ENCODE data around the gene MRPL44.
A peak's percentile ranks its signal among the peaks of the same experiment; 100 is the strongest.

The MRPL44 gene

DNA sequence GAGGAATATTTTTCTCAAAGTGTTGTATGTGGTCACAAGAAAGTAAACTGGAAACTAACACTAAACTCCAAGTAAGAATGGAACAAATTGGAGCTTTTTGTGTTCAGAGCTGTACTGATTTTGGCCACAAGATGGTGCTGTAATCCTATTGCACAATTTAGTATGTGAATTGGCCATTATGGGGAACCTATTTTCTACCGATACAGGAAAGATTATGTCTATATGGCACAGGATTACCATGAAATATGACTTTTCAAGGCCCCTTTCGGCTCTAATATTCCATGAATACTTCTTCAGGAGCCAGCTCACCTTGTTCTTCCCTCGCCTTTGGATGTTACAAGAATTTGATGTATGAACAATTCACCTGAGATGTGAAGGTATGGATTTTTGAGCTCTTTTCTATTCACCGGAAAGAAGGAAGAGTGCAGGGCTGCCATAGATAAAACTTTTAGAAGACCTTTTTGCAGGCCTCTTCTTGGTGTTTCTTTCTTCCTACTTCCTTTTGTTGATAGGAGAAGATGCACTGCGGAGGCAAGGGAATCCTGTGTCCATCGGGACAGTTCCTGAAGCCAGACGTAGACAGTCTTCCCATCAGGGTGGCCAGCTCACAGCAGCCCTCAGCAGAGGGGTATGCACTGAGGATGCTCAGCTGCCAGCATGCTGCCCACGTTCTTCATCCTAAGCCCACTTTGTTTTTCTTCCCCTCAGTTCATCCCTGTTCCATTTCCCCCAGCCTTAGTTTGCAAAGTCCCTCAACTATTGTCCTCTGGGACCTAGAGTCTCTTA is 13.3 kb downstream of the MRPL44 start:
- no peaks in the 10 kb centered on the region for H3K4me1 ChIP-seq (ENCODE audit: control insufficient read depth, low read depth, low read length)
- H3K4me3 ChIP-seq (ENCODE audit: low read length), result no peak overlapping the region
- H3K79me1 ChIP-seq (ENCODE audit: low read length), result no peaks in the 10 kb centered on the region
- no peak overlapping the region for H4K8ac ChIP-seq (ENCODE audit: low read depth, low read length)
- H3K9ac ChIP-seq (ENCODE audit: low read length), result no peak overlapping the region
- no peaks in the 10 kb centered on the region for H3K79me2 ChIP-seq (ENCODE audit: control insufficient read depth, insufficient read depth, low read length)
- no peak overlapping the region for H2BK15ac ChIP-seq (replicated peaks; ENCODE audit: low read depth)
- peak overlapping the region; percentile 18 for H3K27ac ChIP-seq (ENCODE audit: low read depth, low read length)
- no peak overlapping the region for H2BK5ac ChIP-seq (ENCODE audit: low read length)
- H3K36me3 ChIP-seq (ENCODE audit: control insufficient read depth, insufficient read depth, low read length), result no peaks in the 10 kb centered on the region
- no peak overlapping the region for H3K56ac ChIP-seq (ENCODE audit: low read length)
- H2AK5ac ChIP-seq (ENCODE audit: low read length), result no peak overlapping the region
- H3K4ac ChIP-seq (ENCODE audit: low read depth, low read length), result no peak overlapping the region
- H3K4me2 ChIP-seq (ENCODE audit: low read length), result no peak overlapping the region
- H4K5ac ChIP-seq (ENCODE audit: low read length), result no peak overlapping the region
- peak; percentile 66 for DNase-seq
- H3K23ac ChIP-seq (ENCODE audit: low read length), result no peak overlapping the region
- no peaks in the 10 kb centered on the region for H3K27me3 ChIP-seq (ENCODE audit: insufficient read depth, low read length, poor library complexity)
- no peak overlapping the region for H2BK120ac ChIP-seq (ENCODE audit: low read depth, low read length)
- no peak overlapping the region for H3K18ac ChIP-seq (ENCODE audit: low read length)
- WGBS (ENCODE audit: extremely low coverage, insufficient coverage, low lambda C conversion rate), result no CpG with 5 or more reads among the region's 8 CpGs

DNA sequence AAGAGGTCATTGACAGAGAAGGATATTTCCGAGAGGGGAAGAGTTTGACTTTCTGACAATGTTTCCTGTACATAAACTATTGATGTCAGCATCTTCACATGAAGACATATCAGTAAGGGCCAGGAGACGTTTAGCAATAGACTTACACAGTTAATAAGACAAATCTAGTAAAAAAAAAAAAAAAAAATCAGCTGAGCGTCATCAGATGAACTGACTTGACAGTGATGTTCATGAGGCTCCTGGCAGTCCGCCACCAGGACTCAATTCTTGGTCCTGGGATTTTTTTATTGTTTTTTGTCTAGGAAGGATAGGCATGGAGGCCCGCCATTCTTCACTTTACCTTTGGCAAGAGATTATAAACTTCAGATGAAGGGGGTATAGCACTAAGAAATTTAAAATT is 14.5 kb downstream of the MRPL44 start:
- H3K27me3 ChIP-seq (ENCODE audit: insufficient read depth, low read length, poor library complexity), result no peaks in the 10 kb centered on the region
- no peak overlapping the region for H3K4ac ChIP-seq (ENCODE audit: low read depth, low read length)
- no peak overlapping the region for H2BK5ac ChIP-seq (ENCODE audit: low read length)
- H3K23ac ChIP-seq (ENCODE audit: low read length), result no peak overlapping the region
- H3K9ac ChIP-seq (ENCODE audit: low read length), result no peak overlapping the region
- H3K36me3 ChIP-seq (ENCODE audit: control insufficient read depth, insufficient read depth, low read length), result no peaks in the 10 kb centered on the region
- H3K79me1 ChIP-seq (ENCODE audit: low read length), result no peaks in the 10 kb centered on the region
- H3K4me3 ChIP-seq (ENCODE audit: low read length), result no peak overlapping the region
- H2BK120ac ChIP-seq (ENCODE audit: low read depth, low read length), result no peak overlapping the region
- no peak overlapping the region for H3K18ac ChIP-seq (ENCODE audit: low read length)
- H3K4me1 ChIP-seq (ENCODE audit: control insufficient read depth, low read depth, low read length), result no peaks in the 10 kb centered on the region
- H2AK5ac ChIP-seq (ENCODE audit: low read length), result no peak overlapping the region
- H3K56ac ChIP-seq (ENCODE audit: low read length), result no peak overlapping the region
- no peak overlapping the region for H2BK15ac ChIP-seq (replicated peaks; ENCODE audit: low read depth)
- no peaks in the 10 kb centered on the region for H3K79me2 ChIP-seq (ENCODE audit: control insufficient read depth, insufficient read depth, low read length)
- no peak for DNase-seq
- no peak overlapping the region for H4K5ac ChIP-seq (ENCODE audit: low read length)
- no peak overlapping the region for H3K27ac ChIP-seq (ENCODE audit: low read depth, low read length)
- no peak overlapping the region for H4K8ac ChIP-seq (ENCODE audit: low read depth, low read length)
- WGBS (ENCODE audit: extremely low coverage, insufficient coverage, low lambda C conversion rate), result no CpG with 5 or more reads among the region's 5 CpGs
- H3K4me2 ChIP-seq (ENCODE audit: low read length), result no peak overlapping the region

DNA sequence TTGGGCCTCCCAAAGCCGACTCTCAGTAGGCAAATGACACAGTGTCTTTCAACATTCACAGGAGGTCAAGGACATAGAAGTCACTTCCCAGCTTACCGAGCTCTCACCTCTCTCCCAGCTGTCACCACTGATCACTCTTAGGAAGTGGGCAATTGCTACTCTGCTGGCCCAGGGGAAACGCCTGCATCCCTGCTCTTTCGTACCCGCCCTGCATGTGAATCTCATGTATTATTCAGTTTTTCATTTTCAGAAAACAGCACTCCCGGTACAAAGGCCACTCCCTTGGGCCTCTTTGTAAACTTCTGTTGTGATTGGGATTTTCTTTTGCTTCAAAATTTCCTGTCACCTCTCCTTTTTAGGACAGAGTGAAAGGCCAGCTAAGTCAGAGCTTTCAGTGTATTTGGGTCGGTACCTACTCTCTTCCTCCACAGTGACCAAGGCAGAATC is 15.4 kb downstream of the MRPL44 start:
- Histone ChIP-seq H3K4ac (ENCODE audit: low read depth, low read length) (no peak overlapping the region), H2AK5ac (ENCODE audit: low read length) (no peak overlapping the region), H3K4me1 (ENCODE audit: control insufficient read depth, low read depth, low read length) (no peaks in the 10 kb centered on the region), H4K8ac (ENCODE audit: low read depth, low read length) (no peak overlapping the region), H2BK15ac (replicated peaks; ENCODE audit: low read depth) (no peak overlapping the region), H3K4me2 (ENCODE audit: low read length) (no peak overlapping the region), H2BK120ac (ENCODE audit: low read depth, low read length) (no peak overlapping the region), H3K18ac (ENCODE audit: low read length) (no peak overlapping the region), H3K36me3 (ENCODE audit: control insufficient read depth, insufficient read depth, low read length) (peaks cover 3% of the 10 kb centered on the region), H4K5ac (ENCODE audit: low read length) (no peak overlapping the region), H3K23ac (ENCODE audit: low read length) (no peak overlapping the region), H3K27ac (ENCODE audit: low read depth, low read length) (no peak overlapping the region), H3K9ac (ENCODE audit: low read length) (no peak overlapping the region), H3K4me3 (ENCODE audit: low read length) (no peak overlapping the region), H3K79me2 (ENCODE audit: control insufficient read depth, insufficient read depth, low read length) (no peaks in the 10 kb centered on the region), H3K79me1 (ENCODE audit: low read length) (no peaks in the 10 kb centered on the region), H3K56ac (ENCODE audit: low read length) (no peak overlapping the region), H3K27me3 (ENCODE audit: insufficient read depth, low read length, poor library complexity) (no peaks in the 10 kb centered on the region), H2BK5ac (ENCODE audit: low read length) (no peak overlapping the region)
- no CpG with 5 or more reads among the region's 7 CpGs for WGBS (ENCODE audit: extremely low coverage, insufficient coverage, low lambda C conversion rate)
- DNase-seq, result peak; percentile 62

DNA sequence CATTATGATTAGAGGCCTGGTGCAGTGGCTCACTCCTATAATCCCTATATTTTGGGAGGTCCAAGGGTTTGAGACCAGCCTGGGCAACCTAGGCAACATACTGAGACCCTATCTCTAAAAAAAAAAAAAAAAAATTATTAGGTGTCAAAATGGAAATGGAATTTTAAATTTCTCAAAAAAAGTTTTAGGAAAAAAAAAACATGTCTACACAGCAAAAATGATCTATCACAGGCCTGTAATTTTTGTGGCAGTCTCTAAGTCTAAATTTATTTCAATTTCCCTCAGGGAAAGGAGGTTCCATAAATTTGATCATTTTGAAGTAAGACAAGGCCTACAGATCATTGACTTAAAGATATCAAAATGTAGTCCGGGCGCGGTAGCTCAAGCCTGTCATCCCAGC is 16.3 kb downstream of the MRPL44 start:
- no peak for DNase-seq
- Histone ChIP-seq H3K18ac (ENCODE audit: low read length) (no peak overlapping the region), H2BK15ac (replicated peaks; ENCODE audit: low read depth) (no peak overlapping the region), H3K27me3 (ENCODE audit: insufficient read depth, low read length, poor library complexity) (no peaks in the 10 kb centered on the region), H3K4me1 (ENCODE audit: control insufficient read depth, low read depth, low read length) (no peaks in the 10 kb centered on the region), H3K4me3 (ENCODE audit: low read length) (no peak overlapping the region), H3K79me2 (ENCODE audit: control insufficient read depth, insufficient read depth, low read length) (no peaks in the 10 kb centered on the region), H4K8ac (ENCODE audit: low read depth, low read length) (no peak overlapping the region), H2BK5ac (ENCODE audit: low read length) (no peak overlapping the region), H4K5ac (ENCODE audit: low read length) (no peak overlapping the region), H3K56ac (ENCODE audit: low read length) (no peak overlapping the region), H3K4ac (ENCODE audit: low read depth, low read length) (no peak overlapping the region), H3K4me2 (ENCODE audit: low read length) (no peak overlapping the region), H2BK120ac (ENCODE audit: low read depth, low read length) (no peak overlapping the region), H3K27ac (ENCODE audit: low read depth, low read length) (no peak overlapping the region), H3K79me1 (ENCODE audit: low read length) (no peaks in the 10 kb centered on the region), H3K9ac (ENCODE audit: low read length) (no peak overlapping the region), H3K23ac (ENCODE audit: low read length) (no peak overlapping the region), H2AK5ac (ENCODE audit: low read length) (no peak overlapping the region), H3K36me3 (ENCODE audit: control insufficient read depth, insufficient read depth, low read length) (peaks cover 5% of the 10 kb centered on the region)
- WGBS (ENCODE audit: extremely low coverage, insufficient coverage, low lambda C conversion rate), result no CpG with 5 or more reads among the region's 3 CpGs

DNA sequence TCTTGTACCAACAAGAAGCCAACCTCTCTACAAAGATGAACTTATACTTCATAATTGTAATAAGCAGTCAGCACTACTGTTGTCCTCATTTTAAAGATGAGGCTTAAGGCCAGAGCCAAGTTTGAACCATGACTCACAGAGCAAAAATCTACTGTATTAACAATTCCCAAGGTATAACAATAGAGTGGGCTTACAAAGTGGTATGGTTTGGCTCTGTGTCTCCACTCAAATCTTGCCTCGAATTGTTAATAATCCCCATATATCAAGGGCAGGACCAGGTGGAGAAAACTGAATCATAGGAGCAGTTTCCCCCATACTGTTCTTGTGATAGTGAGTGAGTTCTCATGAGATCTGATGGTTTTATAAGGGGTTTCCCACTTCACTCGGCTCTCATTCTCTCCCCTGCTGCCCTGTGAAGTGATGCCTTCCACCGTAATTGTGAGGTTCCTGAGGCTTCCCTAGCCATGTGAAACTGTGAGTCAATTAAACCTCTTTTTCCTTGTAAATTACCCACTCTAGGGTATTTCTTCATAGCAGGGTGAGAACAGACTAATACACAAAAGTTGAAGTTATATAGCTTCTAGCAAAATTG is 19.5 kb downstream of the MRPL44 start:
- H3K36me3 ChIP-seq (ENCODE audit: control insufficient read depth, insufficient read depth, low read length), result peaks cover 19% of the 10 kb centered on the region
- H2AK5ac ChIP-seq (ENCODE audit: low read length), result no peak overlapping the region
- no peak overlapping the region for H3K9ac ChIP-seq (ENCODE audit: low read length)
- H3K4me2 ChIP-seq (ENCODE audit: low read length), result no peak overlapping the region
- no peaks in the 10 kb centered on the region for H3K79me2 ChIP-seq (ENCODE audit: control insufficient read depth, insufficient read depth, low read length)
- H2BK15ac ChIP-seq (replicated peaks; ENCODE audit: low read depth), result no peak overlapping the region
- H3K56ac ChIP-seq (ENCODE audit: low read length), result no peak overlapping the region
- H3K79me1 ChIP-seq (ENCODE audit: low read length), result no peaks in the 10 kb centered on the region
- H4K5ac ChIP-seq (ENCODE audit: low read length), result no peak overlapping the region
- no peaks in the 10 kb centered on the region for H3K4me1 ChIP-seq (ENCODE audit: control insufficient read depth, low read depth, low read length)
- H2BK5ac ChIP-seq (ENCODE audit: low read length), result no peak overlapping the region
- H2BK120ac ChIP-seq (ENCODE audit: low read depth, low read length), result no peak overlapping the region
- no peaks in the 10 kb centered on the region for H3K27me3 ChIP-seq (ENCODE audit: insufficient read depth, low read length, poor library complexity)
- no peak overlapping the region for H3K27ac ChIP-seq (ENCODE audit: low read depth, low read length)
- no CpG with 5 or more reads among the region's 3 CpGs for WGBS (ENCODE audit: extremely low coverage, insufficient coverage, low lambda C conversion rate)
- no peak overlapping the region for H3K4ac ChIP-seq (ENCODE audit: low read depth, low read length)
- no peak overlapping the region for H4K8ac ChIP-seq (ENCODE audit: low read depth, low read length)
- no peak for DNase-seq
- H3K18ac ChIP-seq (ENCODE audit: low read length), result no peak overlapping the region
- no peak overlapping the region for H3K23ac ChIP-seq (ENCODE audit: low read length)
- H3K4me3 ChIP-seq (ENCODE audit: low read length), result no peak overlapping the region
